Activated CD8-positive, alpha-beta memory T cell treated with anti-CD3 and anti-CD28 coated beads for 1 hour (primary cell): ENCODE results near the gene ETFB.
A peak's percentile ranks its signal among the peaks of the same experiment; 100 is the strongest.

Experiments
- DNase-seq, 2 donors: peaks; one replicate each; pipeline ENCODE4 v3.0.0-alpha.2; 2020; ENCODE audit warnings: low read depth in 1 of 2; ENCODE audit errors: extremely low read depth in 1 of 2

ETFB gene

GRCh38 chr19:51352783-51353360 is 13.3 kb downstream of the ETFB start:
- DNase-seq, result no peak

DNA sequence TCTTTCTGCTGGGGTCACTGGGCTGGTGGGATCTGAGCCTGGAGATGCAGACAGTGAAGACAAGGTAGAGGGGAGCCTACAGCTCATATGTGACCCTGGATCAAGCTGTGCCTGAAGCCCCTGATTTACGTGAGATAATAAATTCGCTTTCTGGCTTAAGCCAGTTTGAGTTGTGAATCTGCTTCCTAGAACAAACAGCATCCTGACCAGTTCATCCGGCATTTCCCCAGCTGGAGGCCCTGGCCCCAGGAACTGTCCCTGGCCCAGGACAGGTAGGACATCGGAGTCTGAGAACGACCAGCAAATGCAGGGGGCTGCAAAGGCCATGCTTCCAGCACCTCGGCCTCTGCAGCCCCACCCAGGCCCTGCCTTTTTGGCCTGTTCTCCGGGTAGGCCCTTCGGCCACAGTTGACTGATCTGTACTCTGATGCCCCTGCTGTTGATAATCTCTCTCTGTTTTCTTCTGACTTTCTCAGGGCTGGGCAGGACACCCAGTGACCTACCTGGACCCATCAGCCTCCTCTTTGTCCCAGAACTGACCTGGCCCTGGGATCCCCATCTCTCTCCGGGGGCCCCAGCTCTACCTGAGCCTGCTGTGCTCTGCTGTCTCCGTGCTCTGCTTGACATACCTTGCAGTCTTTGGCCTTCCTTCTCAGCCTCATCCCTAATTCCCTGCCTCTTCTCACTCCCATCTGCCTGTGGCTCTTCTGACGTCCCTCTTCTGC is 14.8 kb downstream of the ETFB start:
- DNase-seq, result no peak

GRCh38 chr19:51347209-51347928 is 18.8 kb downstream of the ETFB start:
- DNase-seq, result no peak

DNA sequence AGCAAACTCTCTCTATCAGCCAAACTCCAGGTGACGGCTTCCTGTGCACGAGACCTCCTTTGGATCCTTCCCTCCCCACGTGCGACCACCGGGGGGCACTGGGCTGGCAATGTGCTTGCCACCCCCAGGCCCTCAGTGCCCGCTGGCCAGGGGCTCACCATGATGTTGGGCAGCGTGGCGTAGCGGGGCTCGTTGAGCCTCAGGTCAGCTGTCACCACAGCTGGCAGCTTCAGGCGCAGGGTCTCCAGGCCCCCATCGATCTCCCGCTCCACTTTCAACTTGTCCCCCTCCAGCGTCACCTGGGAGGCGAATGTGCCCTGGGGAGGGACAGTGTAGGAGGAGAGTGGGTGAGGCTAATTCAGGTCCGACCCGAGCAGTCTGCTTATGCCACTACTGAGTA is 19.4 kb downstream of the ETFB start:
- DNase-seq, result no peak

GRCh38 chr19:51345076-51345620 is 21.0 kb downstream of the ETFB start:
- no peak for DNase-seq

GRCh38 chr19:51342631-51343569 is 23.3 kb downstream of the ETFB start:
- DNase-seq, result no peak

GRCh38 chr19:51341976-51342580 is 24.1 kb downstream of the ETFB start, which contains the start of gene VSIG10L:
TSS of gene VSIG10L (minus strand) at chr19:51342139. CDS start at chr19:51342124, 15 bp downstream.
- no peak for DNase-seq

DNA sequence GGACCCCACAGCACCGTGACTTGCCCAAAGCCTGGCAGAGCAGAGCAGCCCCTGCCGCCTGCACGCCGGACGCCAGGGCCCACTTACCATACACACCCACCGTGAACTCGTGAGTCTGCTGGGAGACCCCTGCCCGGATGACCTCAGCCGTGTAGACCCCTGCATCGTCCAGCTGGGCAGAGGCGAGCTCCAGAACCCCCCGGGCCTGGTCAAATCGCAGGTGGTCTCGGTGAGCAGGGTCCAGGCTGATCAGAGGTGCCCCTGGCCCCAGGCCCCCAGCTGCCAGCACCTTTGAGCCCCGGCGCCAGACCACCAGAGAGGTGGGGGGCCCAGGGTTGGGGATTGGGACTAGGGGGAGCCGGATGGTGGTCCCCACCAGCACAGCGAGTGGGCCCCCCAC is 25.1 kb downstream of the ETFB start:
- no peak for DNase-seq

DNA sequence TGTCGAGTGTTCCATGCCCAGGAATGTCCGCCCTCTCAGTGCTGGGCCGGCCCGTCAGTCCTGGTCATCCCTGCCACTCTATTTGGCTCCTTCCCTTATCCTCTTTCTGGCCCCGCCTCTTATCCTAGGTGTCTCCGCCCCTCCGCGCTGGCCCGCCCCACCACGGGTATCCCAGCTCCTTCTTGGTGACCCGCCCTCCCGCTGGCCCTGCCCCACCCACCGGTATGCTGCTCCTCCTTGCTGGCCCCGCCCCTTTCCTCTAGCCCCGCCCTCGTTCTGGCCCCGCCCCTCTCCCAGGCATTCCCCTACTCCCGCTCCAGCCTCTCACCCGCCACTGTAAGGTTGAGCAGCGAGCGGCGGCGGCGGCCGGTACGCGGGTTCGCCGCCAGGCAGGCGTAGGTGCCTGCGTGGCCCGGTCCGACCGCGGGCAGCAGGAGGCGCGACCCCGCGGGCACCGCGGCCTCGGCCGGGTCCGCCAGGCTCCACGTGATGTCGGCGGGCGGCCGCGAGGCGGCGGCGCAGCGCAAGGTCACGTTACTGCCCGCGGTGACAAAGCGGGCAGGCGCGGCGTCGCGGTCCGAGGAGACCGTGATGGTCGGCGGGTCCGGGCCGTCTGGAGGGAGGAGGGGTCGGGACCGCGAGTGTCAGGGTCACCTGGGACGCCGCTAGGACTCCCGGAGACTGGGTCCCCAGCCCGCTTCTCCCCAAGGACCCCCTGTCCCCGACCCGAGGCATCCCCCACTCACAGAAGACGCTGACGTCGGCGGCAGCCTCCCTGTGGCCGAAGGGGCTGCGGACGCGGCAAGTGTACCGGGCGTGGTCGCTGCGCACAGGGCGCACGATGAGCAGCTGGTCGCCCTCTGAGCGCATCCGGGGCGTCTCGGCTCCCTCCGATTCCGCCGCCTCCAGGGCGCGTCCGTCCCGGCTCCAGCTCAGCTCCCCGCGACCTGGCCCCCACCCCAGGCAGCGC is 26.2 kb downstream of the ETFB start:
- peak; percentile 65 to 84 for DNase-seq

- no peak for DNase-seq
Measured at GRCh38 chr19:51339313-51339686, 26.9 kb downstream of the ETFB start.

DNA sequence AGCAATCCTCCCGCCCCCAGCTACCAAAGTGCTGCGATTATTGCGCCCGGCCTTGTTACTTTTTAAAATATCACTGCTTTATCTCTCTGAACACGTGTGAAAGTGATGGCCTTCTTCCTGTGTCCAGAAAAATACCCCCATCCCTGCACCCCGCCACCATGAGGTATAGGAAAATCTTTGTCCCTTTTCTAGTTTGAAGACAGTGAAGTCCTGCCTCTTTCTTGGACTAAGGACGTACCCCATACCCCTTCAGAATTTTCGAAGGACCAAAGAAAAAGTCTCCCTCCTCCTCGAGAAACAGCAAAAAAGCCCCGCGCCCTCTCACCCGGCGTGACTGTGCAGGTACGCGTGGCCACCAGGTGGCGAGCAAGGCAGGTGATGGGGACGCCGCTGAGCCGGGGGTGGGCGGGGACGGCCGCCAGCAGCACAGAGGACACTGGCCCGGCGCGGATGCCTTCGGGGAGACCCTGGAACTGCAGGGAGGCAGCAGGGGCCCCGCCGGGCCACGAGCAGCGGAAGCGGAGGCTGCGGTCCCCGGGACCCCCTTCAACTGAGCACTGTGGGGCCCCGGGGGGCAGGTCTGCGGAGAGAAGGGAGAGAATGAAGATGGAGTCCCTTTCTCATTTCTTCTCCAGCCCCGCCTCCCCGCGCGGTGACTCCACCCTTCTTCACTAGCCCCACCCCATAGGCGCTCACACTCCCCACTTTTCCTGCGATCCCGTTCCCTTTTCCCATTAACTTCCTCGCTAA is 27.4 kb downstream of the ETFB start:
- DNase-seq, result peak; percentile 55 to 77

- DNase-seq, result no peak
Measured at GRCh38 chr19:51337861-51338562, 28.2 kb downstream of the ETFB start.

DNA sequence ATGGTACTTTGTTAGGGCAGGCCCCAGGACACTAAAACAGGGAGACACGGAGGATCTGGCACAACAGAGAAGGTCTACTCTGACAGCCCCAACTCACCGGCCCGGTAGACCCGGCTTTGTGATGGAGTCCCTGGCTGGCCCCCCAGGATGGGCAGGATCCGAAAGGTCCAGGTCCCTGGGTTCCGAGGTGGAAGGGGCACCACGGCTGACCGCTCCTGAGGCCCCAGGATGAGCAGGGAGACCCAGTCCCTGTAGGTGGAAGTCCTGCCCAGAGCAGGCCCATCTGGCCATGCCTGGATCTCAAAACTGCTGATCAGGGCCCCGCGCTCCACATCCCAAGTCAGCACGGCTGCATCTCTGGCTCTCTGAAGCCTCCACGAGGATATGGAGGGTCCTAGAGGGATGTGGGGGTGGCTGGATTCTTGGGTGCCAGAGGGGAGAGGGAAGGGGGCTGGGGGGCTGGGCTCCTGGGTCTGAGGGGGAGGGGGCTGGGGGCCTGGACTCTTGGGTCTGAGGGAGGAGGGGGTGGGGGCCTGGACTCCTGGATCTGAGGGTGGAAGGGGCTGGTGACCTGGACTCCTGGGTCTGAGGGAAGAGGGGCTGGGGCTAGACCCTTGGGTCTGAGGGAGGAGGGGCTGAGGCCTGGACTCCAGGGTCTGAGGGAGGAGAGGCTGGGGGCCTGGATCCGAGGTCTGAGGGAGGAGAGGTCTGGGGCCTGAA is 28.9 kb downstream of the ETFB start:
- no peak for DNase-seq

GRCh38 chr19:51333836-51334460 is 32.2 kb downstream of the ETFB start:
- DNase-seq, result no peak

GRCh38 chr19:51331716-51332115 is 34.5 kb downstream of the ETFB start:
- DNase-seq, result no peak

DNA sequence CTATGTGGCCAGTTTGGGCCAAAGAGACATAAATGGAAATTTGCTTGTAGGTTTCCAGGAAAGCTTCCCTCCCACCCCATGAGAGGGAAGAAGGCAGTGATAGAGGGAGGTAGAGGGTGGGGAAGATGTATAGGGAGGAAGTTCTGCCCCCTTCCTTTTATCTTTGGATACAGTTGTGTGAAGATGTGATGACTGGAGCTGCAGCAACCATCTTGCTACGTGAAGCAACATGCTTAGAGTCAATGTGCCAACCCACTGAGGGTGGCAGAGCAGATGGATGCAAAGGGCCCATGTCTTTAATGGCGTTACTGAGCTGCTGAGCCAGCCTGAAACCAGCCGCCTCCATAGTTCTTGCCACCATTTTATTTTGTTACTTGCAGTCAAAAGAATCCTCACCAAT is 35.0 kb downstream of the ETFB start:
- DNase-seq, result no peak

DNA sequence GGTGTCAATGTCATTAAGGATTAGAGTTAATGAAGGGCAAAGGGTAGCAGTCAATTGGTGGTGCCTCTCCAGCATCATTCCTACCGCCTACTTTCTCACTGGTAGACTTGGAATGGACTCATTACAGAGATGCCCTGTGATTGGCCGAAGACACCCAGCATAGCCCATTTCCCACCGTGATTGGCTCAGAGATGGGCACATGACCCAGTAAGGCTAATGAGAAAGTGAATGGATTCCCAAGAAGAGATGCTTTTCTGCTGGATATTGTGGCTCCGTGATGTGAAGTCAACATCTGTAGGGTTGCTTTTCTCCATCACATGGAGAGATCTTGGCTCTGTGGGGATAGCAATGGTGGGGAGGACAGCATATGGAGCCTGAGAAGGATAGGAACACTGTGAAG is 35.8 kb downstream of the ETFB start:
- DNase-seq, result no peak
